ENCODE data around the gene MFSD6.
"Not testable (repeated sequence)": the region's sequence is repeated elsewhere in the genome, so short reads cannot be mapped to it uniquely, and the experiment has no call there.

Gene MFSD6

GRCh38 chr2:190425883-190426658 lies 17.9 kb downstream of the MFSD6 start:
- TF ChIP-seq CTCF (IDR thresholded peaks at IDR 0.05; ENCODE audit: extremely low read depth, insufficient read depth, missing control alignments) = no peak
- no peak for DNase-seq (ENCODE audit: low spot score)

GRCh38 chr2:190430866-190431265 lies 22.7 kb downstream of the MFSD6 start:
- in situ Hi-C loops (cut with MboI; ENCODE audit: low pct_unique_long_range_greater_than_20kb, low sequenced_read_pairs, unreplicated experiment); DNase-seq (ENCODE audit: low spot score): not testable (repeated sequence)

More at GRCh38 chr2:190425883-190426658, 17.9 kb downstream of the MFSD6 start:
- in situ Hi-C loops (cut with MboI; ENCODE audit: low pct_unique_long_range_greater_than_20kb, low sequenced_read_pairs, unreplicated experiment) = no loop called here

GRCh38 chr2:190431907-190432306 lies 23.8 kb downstream of the MFSD6 start:
- DNase-seq (ENCODE audit: low spot score) = no peak
- TF ChIP-seq CTCF (IDR thresholded peaks at IDR 0.05; ENCODE audit: extremely low read depth, insufficient read depth, missing control alignments) = no peak
- in situ Hi-C loops (cut with MboI; ENCODE audit: low pct_unique_long_range_greater_than_20kb, low sequenced_read_pairs, unreplicated experiment) = no loop called here

- DNase-seq (ENCODE audit: low spot score) = peak; percentile 35
- no peak for TF ChIP-seq CTCF (IDR thresholded peaks at IDR 0.05; ENCODE audit: extremely low read depth, insufficient read depth, missing control alignments)
- in situ Hi-C loops (cut with MboI; ENCODE audit: low pct_unique_long_range_greater_than_20kb, low sequenced_read_pairs, unreplicated experiment) = no loop called here
These were observed 24.5 kb downstream of the MFSD6 start for GRCh38 chr2:190432567-190433231.

GRCh38 chr2:190435031-190435670 lies 27.0 kb downstream of the MFSD6 start:
- DNase-seq (ENCODE audit: low spot score) = no peak
- in situ Hi-C loops (cut with MboI; ENCODE audit: low pct_unique_long_range_greater_than_20kb, low sequenced_read_pairs, unreplicated experiment) = no loop called here
- TF ChIP-seq CTCF (IDR thresholded peaks at IDR 0.05; ENCODE audit: extremely low read depth, insufficient read depth, missing control alignments) = no peak

GRCh38 chr2:190436557-190436956 lies 28.4 kb downstream of the MFSD6 start:
- in situ Hi-C loops (cut with MboI; ENCODE audit: low pct_unique_long_range_greater_than_20kb, low sequenced_read_pairs, unreplicated experiment) = no loop called here
- TF ChIP-seq CTCF (IDR thresholded peaks at IDR 0.05; ENCODE audit: extremely low read depth, insufficient read depth, missing control alignments) = no peak
- DNase-seq (ENCODE audit: low spot score) = no peak

GRCh38 chr2:190440113-190440512 lies 32.0 kb downstream of the MFSD6 start:
- no peak for DNase-seq (ENCODE audit: low spot score)
- no peak for TF ChIP-seq CTCF (IDR thresholded peaks at IDR 0.05; ENCODE audit: extremely low read depth, insufficient read depth, missing control alignments)
- in situ Hi-C loops (cut with MboI; ENCODE audit: low pct_unique_long_range_greater_than_20kb, low sequenced_read_pairs, unreplicated experiment) = no loop called here
